Natural killer cell (primary cell): ENCODE results near the gene CHST12. TPM values are rescaled to one million over a fixed set of nuclear protein-coding genes. Genes with fewer than 3 reads are reported as not detected.

ENCODE experiments used
- ATAC-seq, 3 donors: fragments of 150-1000 bp in 2 of 3; fragments of 200-7000 bp in 1 of 3; cut with Tn5 transposase; 1 replicate in 1 of 3; 2 replicates in 2 of 3; pipeline ENCODE4 v1.10.0; 2021; ENCODE audit warnings: mild to moderate bottlenecking in 2 of 3, moderate library complexity in 2 of 3
- DNase-seq, 2 donors: peaks; one replicate each; pipeline versions ENCODE4 v3.0.0 to v3.0.0-alpha.2; 2013 to 2021; ENCODE audit warnings: mixed read lengths in 1 of 2
- H3K27ac ChIP-seq: one replicate; pipeline ENCODE4 v1.5.1; 2013; ENCODE audit warnings: mild to moderate bottlenecking, low read length
- H3K27me3 ChIP-seq: one replicate; pipeline ENCODE4 v1.6.1; 2013; ENCODE audit warnings: low read length; ENCODE audit not compliant: control insufficient read depth, insufficient read depth
- H3K36me3 ChIP-seq: one replicate; pipeline ENCODE4 v1.6.1; 2013; ENCODE audit warnings: low read length; ENCODE audit not compliant: control insufficient read depth, insufficient read depth
- H3K4me1 ChIP-seq: one replicate; pipeline ENCODE4 v1.6.1; 2013; ENCODE audit warnings: low read length; ENCODE audit not compliant: control insufficient read depth, insufficient read depth
- H3K4me3 ChIP-seq: one replicate; pipeline ENCODE4 v1.5.1; 2013; ENCODE audit warnings: low read length
- H3K9me3 ChIP-seq: one replicate; pipeline ENCODE4 v1.6.1; 2013; ENCODE audit warnings: low read length; ENCODE audit not compliant: control insufficient read depth, insufficient read depth
- H3K27ac Mint-ChIP-seq, 2 donors: one replicate each; pipeline ENCODE4 v1.8.0; 2022; ENCODE audit warnings: mild to moderate bottlenecking in 2 of 2, mixed read lengths in 2 of 2, moderate library complexity in 1 of 2
- H3K27me3 Mint-ChIP-seq, 2 donors: one replicate each; pipeline ENCODE4 v1.8.0; 2022; ENCODE audit warnings: low read depth in 2 of 2, mixed read lengths in 2 of 2
- H3K36me3 Mint-ChIP-seq: one replicate; pipeline ENCODE4 v1.8.0; 2022; ENCODE audit warnings: mixed read lengths
- H3K4me1 Mint-ChIP-seq, 2 donors: one replicate each; pipeline ENCODE4 v1.8.0; 2022; ENCODE audit warnings: mixed read lengths in 2 of 2
- H3K4me3 Mint-ChIP-seq: one replicate; pipeline ENCODE4 v1.8.0; 2022; ENCODE audit warnings: mild to moderate bottlenecking, moderate library complexity, mixed read lengths
- H3K9me3 Mint-ChIP-seq, 2 donors: one replicate each; pipeline ENCODE4 v1.8.0; 2022; ENCODE audit warnings: mixed read lengths in 2 of 2
- WGBS: methylation state at CpG from one replicate; pipeline ENCODE4 v1.1.7; 2013; ENCODE audit warnings: missing lambda C conversion rate; ENCODE audit not compliant: insufficient coverage; 5-methylcytosine and 5-hydroxymethylcytosine counted together
- intact Hi-C: fragments of 100-400 bp; cut with micrococcal nuclease; formaldehyde crosslinking; loops from one replicate; pipeline ENCODE4 v1.14.2; 2022
- total RNA-seq, 4 donors: library from RNA; stranded (reverse); fragments of 120-200 nt in 1 of 4; gene quantifications; one replicate each; pipeline versions ENCODE4 v1.2.3 to v1.2.4, GENCODE V29; 2013 to 2022
- TF ChIP-seq, protein P1 (sequence below): fragments of 200-600 bp; IDR thresholded peaks from one replicate; pipeline ENCODE4 v1.8.0; 2022; ENCODE audit warnings: antibody characterized with exemption

Gene CHST12
- total RNA-seq, 3 donors from 2014 or later (not counting 1 experiment from before 2014, with no cell fraction given) = 102 to 159 (median 124) TPM

DNA sequence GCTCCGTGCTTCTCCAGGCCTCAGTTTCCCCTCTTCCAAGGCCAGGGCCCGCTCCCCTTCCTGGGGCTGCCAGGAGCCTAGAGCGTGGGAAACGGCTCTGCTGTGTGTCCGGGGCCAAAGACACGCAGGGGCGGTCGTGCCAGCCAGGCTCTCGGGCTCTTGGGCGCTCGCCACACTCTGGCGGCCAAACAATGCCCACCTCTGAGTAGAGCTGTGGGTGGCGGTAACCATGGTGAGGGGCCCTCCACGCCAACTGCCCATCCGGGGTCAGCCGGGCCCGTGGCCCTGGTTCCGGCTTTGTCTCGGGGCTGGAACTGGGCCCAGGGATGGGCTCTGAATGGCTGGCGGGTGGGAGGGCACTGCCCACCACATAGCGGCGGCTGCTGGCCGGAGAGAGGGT is 56.8 kb downstream of the CHST12 start:
- H3K36me3 Mint-ChIP-seq = no peaks in the 10 kb centered on the region

GRCh38 chr7:2460641-2461040 is 57.2 kb downstream of the CHST12 start:
- no peak for ATAC-seq
- H3K4me3 Mint-ChIP-seq = no peak overlapping the region

More for the DNA sequence above, 56.8 kb downstream of the CHST12 start:
- no peak overlapping the region for H3K27ac Mint-ChIP-seq
- no peaks in the 10 kb centered on the region for H3K36me3 ChIP-seq
- no peaks in the 10 kb centered on the region for H3K27me3 ChIP-seq
- H3K9me3 ChIP-seq = no peaks in the 10 kb centered on the region
- 95% methylated on average over 23 of the region's 23 CpGs for whole genome bisulfite sequencing
- no peak overlapping the region for H3K4me3 Mint-ChIP-seq
- no peaks in the 10 kb centered on the region for H3K27me3 Mint-ChIP-seq
- no peak for DNase-seq
- no peak for ATAC-seq
- H3K4me3 ChIP-seq = no peak overlapping the region
- TF ChIP-seq, protein P1, sequence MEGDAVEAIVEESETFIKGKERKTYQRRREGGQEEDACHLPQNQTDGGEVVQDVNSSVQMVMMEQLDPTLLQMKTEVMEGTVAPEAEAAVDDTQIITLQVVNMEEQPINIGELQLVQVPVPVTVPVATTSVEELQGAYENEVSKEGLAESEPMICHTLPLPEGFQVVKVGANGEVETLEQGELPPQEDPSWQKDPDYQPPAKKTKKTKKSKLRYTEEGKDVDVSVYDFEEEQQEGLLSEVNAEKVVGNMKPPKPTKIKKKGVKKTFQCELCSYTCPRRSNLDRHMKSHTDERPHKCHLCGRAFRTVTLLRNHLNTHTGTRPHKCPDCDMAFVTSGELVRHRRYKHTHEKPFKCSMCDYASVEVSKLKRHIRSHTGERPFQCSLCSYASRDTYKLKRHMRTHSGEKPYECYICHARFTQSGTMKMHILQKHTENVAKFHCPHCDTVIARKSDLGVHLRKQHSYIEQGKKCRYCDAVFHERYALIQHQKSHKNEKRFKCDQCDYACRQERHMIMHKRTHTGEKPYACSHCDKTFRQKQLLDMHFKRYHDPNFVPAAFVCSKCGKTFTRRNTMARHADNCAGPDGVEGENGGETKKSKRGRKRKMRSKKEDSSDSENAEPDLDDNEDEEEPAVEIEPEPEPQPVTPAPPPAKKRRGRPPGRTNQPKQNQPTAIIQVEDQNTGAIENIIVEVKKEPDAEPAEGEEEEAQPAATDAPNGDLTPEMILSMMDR = no peak
- peaks cover 14 to 22% of the 10 kb centered on the region in 2 donors for H3K4me1 Mint-ChIP-seq
- H3K9me3 Mint-ChIP-seq = no peaks in the 10 kb centered on the region
- intact Hi-C loops = loop anchor here (10.0 kb wide), 1 partner anchor 215 kb away; the partner anchor contains the start of genes MRM2 and NUDT1
- H3K27ac ChIP-seq = no peak overlapping the region
- H3K4me1 ChIP-seq = peaks cover 16% of the 10 kb centered on the region

GRCh38 chr7:2461268-2462026 is 58.0 kb downstream of the CHST12 start:
- H3K4me1 Mint-ChIP-seq = peaks cover 14 to 22% of the 10 kb centered on the region in 2 donors
- no peaks in the 10 kb centered on the region for H3K9me3 Mint-ChIP-seq
- intact Hi-C loops = loop anchor here (10.0 kb wide), 1 partner anchor 217 kb away; the partner anchor contains the start of genes MRM2 and NUDT1
- peaks cover 16% of the 10 kb centered on the region for H3K4me1 ChIP-seq
- TF ChIP-seq, protein P1 = no peak
- no peaks in the 10 kb centered on the region for H3K27me3 ChIP-seq
- H3K9me3 ChIP-seq = no peaks in the 10 kb centered on the region
- no peak overlapping the region for H3K4me3 Mint-ChIP-seq
- no peaks in the 10 kb centered on the region for H3K36me3 Mint-ChIP-seq
- H3K36me3 ChIP-seq = no peaks in the 10 kb centered on the region
- no peak overlapping the region for H3K4me3 ChIP-seq
- no peak for ATAC-seq
- WGBS = 92% methylated on average over 14 of the region's 15 CpGs
- no peak for DNase-seq
- H3K27ac Mint-ChIP-seq = no peak overlapping the region
- no peaks in the 10 kb centered on the region for H3K27me3 Mint-ChIP-seq
- no peak overlapping the region for H3K27ac ChIP-seq

More at GRCh38 chr7:2460641-2461040, 57.2 kb downstream of the CHST12 start:
- intact Hi-C loops = loop anchor here (10.0 kb wide), 1 partner anchor 216 kb away; the partner anchor contains the start of genes MRM2 and NUDT1
- 87% methylated on average over 6 of the region's 6 CpGs for WGBS
- Mint-ChIP-seq H3K9me3 (no peaks in the 10 kb centered on the region), H3K36me3 (no peaks in the 10 kb centered on the region), H3K4me1 (peaks cover 14 to 22% of the 10 kb centered on the region in 2 donors), H3K27ac (no peak overlapping the region), H3K27me3 (no peaks in the 10 kb centered on the region)
- no peak for DNase-seq
- Histone ChIP-seq H3K27me3 (no peaks in the 10 kb centered on the region), H3K36me3 (no peaks in the 10 kb centered on the region), H3K9me3 (no peaks in the 10 kb centered on the region), H3K27ac (no peak overlapping the region), H3K4me3 (no peak overlapping the region), H3K4me1 (peaks cover 16% of the 10 kb centered on the region)
- TF ChIP-seq, protein P1 = no peak
